Glomerular visceral epithelial cell (primary cell): ENCODE measurements around the gene CNTROB.
"Not testable (repeated sequence)": the region's sequence is repeated elsewhere in the genome, so short reads cannot be mapped to it uniquely, and the experiment has no call there.

Experiments used
- DNase-seq: peaks from one replicate; pipeline ENCODE4 v3.0.0-alpha.2; 2016; ENCODE audit errors: extremely low spot score

CNTROB gene

DNA sequence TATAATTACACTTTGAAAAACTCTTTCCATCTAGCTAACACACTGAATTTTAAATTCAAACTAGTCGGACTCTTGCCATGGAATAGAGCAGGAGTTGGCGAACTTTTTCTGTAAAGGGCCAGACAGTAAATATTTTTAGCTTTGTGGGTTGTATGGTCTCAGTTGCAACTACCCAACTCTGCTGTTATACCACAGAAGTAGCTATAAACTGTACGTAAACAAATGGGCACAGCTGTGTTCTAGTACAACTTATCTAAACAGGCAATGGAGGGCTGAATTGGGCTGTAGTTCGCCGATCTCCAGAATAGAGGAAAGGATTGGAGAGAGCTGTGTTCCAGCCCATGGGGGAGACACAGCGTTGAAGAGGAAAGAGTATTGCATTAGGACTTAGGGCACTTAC, 8.7 kb downstream of the CNTROB start:
- no peak for DNase-seq

DNA sequence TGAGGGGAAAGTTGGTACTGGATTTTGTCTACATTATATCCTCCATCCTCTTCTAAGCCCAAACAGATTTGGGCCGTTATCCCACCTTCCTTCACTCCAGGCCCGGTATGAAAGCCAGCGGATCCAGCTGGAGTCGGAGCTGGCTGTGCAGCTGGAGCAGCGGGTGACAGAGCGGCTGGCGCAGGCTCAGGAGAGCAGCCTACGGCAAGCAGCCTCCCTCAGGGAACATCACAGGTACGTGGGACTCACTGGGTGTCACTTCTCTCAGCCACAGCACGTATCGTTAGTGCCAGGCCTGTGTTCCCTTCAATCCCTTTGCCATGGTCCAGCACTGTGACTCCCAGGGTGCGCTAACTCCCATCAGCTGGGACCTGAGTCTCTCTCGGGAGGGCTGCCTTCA, 11.3 kb downstream of the CNTROB start:
- DNase-seq = no peak

- DNase-seq = no peak
Measured at GRCh38 chr17:7944326-7944725, 12.3 kb downstream of the CNTROB start.

- DNase-seq = no peak
Measured at GRCh38 chr17:7945651-7946050, 13.6 kb downstream of the CNTROB start.

- no peak for DNase-seq
Measured at GRCh38 chr17:7946441-7946840, 14.4 kb downstream of the CNTROB start.

GRCh38 chr17:7947651-7948050, 15.6 kb downstream of the CNTROB start:
- no peak for DNase-seq

GRCh38 chr17:7950578-7950977, 18.6 kb downstream of the CNTROB start:
- no peak for DNase-seq

GRCh38 chr17:7951143-7951792, 19.3 kb downstream of the CNTROB start:
- no peak for DNase-seq

- DNase-seq = not testable (repeated sequence)
Measured at GRCh38 chr17:7953266-7953665, 21.3 kb downstream of the CNTROB start.

DNA sequence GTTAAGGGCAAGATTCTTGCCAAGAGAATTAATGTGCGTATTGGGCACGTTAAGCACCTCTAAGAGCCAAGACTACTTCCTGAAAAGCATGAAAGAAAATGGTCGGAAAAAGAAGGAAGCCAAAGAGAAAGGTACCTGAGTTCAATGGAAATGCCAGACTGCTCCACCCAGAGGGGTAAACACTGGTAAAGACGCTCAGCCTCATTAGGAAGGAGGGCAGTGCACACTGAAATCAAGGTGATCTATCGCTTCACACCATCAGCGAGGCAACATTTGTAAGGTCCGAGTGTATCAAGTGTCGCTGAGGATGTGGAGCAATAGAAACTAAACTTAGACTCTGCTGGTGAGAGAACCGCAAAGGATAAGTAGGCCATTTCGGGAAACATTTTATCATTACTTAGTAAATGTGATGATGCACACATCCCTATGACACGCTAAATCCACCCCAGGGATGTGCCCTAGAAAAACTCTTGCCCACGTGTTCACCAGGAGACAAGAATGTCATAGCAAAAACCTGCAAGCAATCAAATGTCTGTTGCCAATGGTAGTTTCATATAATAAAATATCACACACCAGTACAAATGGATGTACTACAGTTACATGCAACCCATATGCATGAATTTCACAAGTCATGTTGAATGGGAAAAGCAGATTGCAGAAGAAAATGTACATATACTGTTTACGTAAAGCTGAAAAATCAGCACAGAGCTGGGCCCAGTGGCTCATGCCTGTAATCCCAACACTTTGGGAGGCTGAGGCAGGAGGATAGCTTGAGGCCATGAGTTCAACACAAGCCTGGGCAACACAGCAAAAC, 23.6 kb downstream of the CNTROB start:
- DNase-seq = no peak

GRCh38 chr17:7956228-7956965, 24.4 kb downstream of the CNTROB start:
- no peak for DNase-seq

DNA sequence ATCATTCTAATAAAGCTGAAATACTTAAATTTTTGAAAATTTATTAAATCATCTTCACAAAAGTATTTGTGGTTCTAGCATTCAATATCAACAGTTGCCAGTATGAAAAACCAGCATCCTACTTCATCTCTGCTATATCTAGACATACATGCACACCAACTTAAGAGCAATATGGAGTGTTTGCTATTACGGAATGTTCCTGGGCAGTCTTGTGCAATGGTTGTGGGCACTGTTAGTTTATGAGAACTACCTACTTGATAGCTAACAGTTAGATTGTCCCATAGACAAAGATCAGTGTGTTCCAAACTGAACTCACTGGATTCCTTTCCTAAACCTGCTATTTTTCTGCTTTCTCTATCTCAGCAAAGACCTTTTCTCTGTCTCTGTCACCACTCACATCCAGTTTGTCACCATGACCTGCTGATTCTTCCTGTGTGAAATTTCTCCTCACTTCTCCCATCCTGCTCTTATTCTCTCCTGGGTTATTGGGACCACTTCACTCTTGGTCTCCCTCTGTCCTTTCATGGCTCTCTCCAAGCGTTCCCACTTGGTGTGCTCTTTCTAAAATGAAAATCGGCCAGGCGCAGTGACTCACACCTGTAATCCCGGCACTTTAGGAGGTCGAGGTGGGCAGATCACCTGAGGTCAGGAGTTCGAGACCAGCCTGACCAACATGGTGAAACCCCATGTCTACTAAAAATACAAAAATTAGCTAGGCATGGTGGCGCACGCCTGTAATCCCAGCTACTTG, 27.7 kb downstream of the CNTROB start:
- DNase-seq = no peak

- DNase-seq = no peak
Measured at GRCh38 chr17:7961421-7961820, 29.4 kb downstream of the CNTROB start.

GRCh38 chr17:7967751-7968150, 35.7 kb downstream of the CNTROB start:
- DNase-seq = no peak

- DNase-seq = no peak
Measured at GRCh38 chr17:7969433-7969832, 37.4 kb downstream of the CNTROB start.

DNA sequence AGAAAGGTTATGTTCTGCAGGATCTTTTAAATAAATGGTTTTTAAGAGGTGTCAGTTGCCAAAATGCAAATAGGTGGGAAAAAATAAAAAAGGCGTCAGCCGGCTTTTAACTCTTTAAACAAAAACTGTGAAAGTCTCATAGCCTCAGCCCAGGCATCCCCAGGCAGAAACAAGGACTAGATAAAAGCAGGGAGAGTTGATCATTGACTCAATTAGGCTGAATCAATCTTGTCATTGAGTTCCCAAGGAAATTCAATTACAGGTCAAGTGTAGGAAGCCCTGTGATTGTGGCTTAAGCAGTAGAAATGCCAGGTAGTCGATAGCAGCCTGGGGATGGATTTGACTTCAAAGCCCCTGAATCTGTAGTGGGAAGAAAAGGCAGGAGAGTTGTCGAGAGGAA, 39.6 kb downstream of the CNTROB start:
- DNase-seq = no peak

DNA sequence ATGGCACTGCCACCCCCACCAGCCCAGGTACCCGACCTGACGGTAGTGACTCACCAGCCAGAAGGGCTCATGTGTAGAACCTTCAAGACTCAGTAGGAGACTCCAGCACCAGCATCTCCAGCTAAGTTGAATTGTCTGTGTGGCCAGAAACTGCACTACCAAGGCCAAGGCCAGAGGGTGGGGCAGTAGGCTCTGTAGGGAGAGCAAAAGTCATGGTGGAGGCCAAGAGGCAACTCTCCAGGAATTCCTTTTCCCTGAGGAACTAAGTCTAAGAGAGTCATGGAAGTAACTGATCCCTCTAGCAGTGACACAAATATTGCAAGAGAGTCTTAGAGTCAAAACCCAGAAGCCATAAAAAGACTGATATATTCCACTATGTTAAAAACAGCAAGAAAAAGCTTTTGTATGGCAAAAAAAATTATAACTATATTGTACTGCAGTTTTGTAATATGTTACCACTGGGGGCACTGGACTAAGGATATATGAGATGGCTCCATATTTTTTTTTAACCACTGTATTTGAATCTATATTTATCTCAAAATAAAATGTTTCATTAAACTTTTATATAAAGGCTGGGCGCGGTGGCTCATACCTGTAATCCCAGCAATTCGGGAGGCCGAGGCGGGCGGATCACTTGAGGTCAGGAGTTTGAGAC, 40.3 kb downstream of the CNTROB start:
- no peak for DNase-seq

DNA sequence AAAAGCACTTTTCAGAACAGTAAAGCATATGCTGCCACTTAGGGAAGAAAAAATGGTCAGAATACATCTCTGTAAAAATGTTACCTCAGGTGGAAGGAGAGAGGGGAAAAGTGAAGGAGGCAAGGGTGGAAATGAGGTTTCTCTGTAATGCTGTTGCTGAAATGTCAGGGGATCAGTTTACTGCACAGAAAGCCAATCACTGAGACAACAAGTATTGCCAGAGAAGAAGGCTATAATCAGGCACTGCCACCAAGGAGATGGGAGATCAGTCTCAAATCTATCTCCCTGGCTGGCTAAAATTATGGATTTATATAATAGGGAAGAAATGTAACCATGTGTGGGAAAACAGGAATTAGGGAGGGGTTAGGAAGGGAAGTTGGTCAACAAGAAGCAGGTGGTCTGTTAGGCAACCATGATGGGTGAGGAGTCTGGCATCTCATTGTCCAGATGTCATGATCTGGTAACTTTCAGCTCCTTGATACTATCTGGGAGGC, 42.7 kb downstream of the CNTROB start:
- no peak for DNase-seq

- DNase-seq = no peak
Measured at GRCh38 chr17:7977039-7977438, 45.0 kb downstream of the CNTROB start.

DNA sequence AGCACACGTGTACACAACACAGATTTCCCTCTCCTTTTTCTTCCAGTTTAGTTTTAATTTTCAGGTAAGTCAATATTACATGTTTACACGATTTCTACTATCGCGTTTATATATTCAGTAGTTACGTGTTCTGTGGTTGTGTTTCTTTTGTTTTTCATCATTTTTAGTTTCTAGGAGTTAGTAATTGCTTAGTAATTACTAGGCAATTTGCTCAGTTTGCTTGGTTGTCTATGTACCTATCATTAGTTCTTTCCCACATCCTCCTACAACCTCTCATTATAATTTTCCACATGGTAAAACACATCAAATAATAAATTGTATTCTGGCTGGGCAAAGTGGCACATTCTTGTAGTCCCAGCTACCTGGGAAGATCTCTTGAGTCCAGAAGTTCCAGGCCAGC, 45.8 kb downstream of the CNTROB start:
- DNase-seq = no peak

DNA sequence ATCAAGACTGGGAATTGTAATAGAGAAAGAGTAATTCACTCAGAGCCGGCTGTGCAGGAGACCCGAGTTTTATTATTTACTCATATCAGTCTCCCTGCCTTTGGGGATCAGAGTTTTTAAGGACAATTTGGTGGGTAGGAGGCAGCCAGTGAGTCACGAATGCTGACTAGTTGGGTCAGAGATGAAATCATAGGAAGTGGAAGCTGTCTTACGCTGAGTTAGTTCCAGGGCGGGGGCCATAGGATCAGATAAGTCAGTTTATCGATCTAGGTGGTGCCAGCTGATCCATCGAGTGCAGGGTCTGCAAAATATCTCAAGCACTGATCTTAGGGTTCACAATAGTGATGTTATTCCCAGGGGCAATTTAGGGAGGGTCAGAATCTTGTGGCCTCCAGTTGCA, 50.2 kb downstream of the CNTROB start:
- DNase-seq = peak; percentile 30
